ENCODE measurements around the gene LAIR2.
"Not testable (repeated sequence)": the region's sequence is repeated elsewhere in the genome, so short reads cannot be mapped to it uniquely, and the experiment has no call there.

Gene LAIR2

GRCh38 chr19:54495284-54495683 is 7.3 kb upstream of the LAIR2 start:
- DNase-seq: not testable (repeated sequence)

GRCh38 chr19:54497747-54498450 is 4.7 kb upstream of the LAIR2 start:
- DNase-seq: peak; percentile 30

GRCh38 chr19:54498451-54498772 is 4.2 kb upstream of the LAIR2 start:
- not testable (repeated sequence) for DNase-seq

- not testable (repeated sequence) for DNase-seq
Measured at GRCh38 chr19:54505542-54505941, 2.9 kb downstream of the LAIR2 start.

GRCh38 chr19:54506079-54506478 is 3.4 kb downstream of the LAIR2 start:
- DNase-seq: no peak

GRCh38 chr19:54507038-54507717 is 4.5 kb downstream of the LAIR2 start:
- DNase-seq: not testable (repeated sequence)

GRCh38 chr19:54507824-54508223 is 5.2 kb downstream of the LAIR2 start:
- no peak for DNase-seq

GRCh38 chr19:54508487-54508886 is 5.9 kb downstream of the LAIR2 start:
- DNase-seq: not testable (repeated sequence)

GRCh38 chr19:54509200-54509940 is 6.7 kb downstream of the LAIR2 start:
- not testable (repeated sequence) for DNase-seq

- DNase-seq: no peak
Measured at GRCh38 chr19:54515156-54515555, 12.5 kb downstream of the LAIR2 start.

GRCh38 chr19:54517483-54517882 is 14.9 kb downstream of the LAIR2 start:
- peak; percentile 79 for DNase-seq

- DNase-seq: peak; percentile 57
Measured at GRCh38 chr19:54518844-54519243, 16.2 kb downstream of the LAIR2 start.

GRCh38 chr19:54521022-54521859 is 18.6 kb downstream of the LAIR2 start:
- DNase-seq: peak; percentile 35

GRCh38 chr19:54521860-54522513 is 19.4 kb downstream of the LAIR2 start:
- no peak for DNase-seq

GRCh38 chr19:54523403-54523802 is 20.8 kb downstream of the LAIR2 start:
- DNase-seq: peak; percentile 78

GRCh38 chr19:54525636-54526035 is 23.0 kb downstream of the LAIR2 start:
- no peak for DNase-seq

- DNase-seq: no peak
Measured at GRCh38 chr19:54526972-54527371, 24.3 kb downstream of the LAIR2 start.

- DNase-seq: no peak
Measured at GRCh38 chr19:54530866-54531265, 28.2 kb downstream of the LAIR2 start.

GRCh38 chr19:54532528-54532927 is 29.9 kb downstream of the LAIR2 start:
- DNase-seq: no peak

GRCh38 chr19:54533476-54533875 is 30.8 kb downstream of the LAIR2 start:
- no peak for DNase-seq

- DNase-seq: no peak
Measured at GRCh38 chr19:54534156-54534555, 31.5 kb downstream of the LAIR2 start.

- no peak for DNase-seq
Measured at GRCh38 chr19:54535601-54536000, 33.0 kb downstream of the LAIR2 start.
